ENCODE data around the gene TMEM63C.

DNA sequence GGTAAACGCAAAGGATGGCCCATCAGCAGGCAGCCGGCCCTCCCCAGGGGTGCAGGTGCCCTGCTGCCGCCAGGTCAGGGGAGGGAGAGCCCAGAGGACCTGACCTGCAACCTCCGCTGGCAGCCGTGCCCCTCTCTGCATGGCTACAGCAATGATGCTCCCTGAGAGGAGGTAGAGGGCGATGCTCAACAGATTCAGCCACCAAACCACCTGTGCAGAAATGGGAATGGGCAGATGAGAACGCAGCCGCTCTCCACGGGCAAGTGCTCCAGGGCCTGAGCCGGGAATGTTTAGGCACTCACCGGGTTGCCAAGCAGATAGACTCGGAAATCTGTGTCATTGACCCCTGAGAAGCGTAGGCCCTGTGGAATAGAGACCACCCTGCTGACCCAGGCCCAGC is 98.1 kb downstream of the TMEM63C start:
- TF ChIP-seq POLR2AphosphoS5 (IDR thresholded peaks at IDR 0.05; ENCODE audit: low read depth, low read length) (no peak), TAF1 (IDR thresholded peaks at IDR 0.05; ENCODE audit: low read depth, low read length) (no peak), POLR2A (IDR thresholded peaks at IDR 0.05; ENCODE audit: low read depth, low read length) (no peak), POU2F2 (IDR thresholded peaks at IDR 0.05; ENCODE audit: low read depth, low read length) (no peak)
